GM12878 (cell line): Measurements from ENCODE around the gene CDKL5. TPM values are rescaled to one million over a fixed set of nuclear protein-coding genes. Genes with fewer than 3 reads are reported as not detected.

Experiments used
- ATAC-seq: fragments of 200-7000 bp; cut with Tn5 transposase; 3 replicates; pipeline ENCODE4 v1.9.1; 2020; ENCODE audit warnings: mild to moderate bottlenecking, moderate library complexity
- BruUV-seq: library from RNA; stranded (reverse); fragments of 400-500 nt; replicated peaks from 2 replicates; lab custom pipeline; 2021; lab: Mats Ljungman, UMichigan
- CTCF ChIA-PET: fragments of 300-600 bp; sonication (Branson Sonifier 250); formaldehyde crosslinking; extraction: SDS; loops from one replicate; lab custom pipeline; 2021; ENCODE audit warnings: inconsistent platforms; lab: Yijun Ruan, JAX
- POLR2A ChIA-PET: fragments of 350-600 bp; formaldehyde crosslinking; extraction: SDS; loops from one replicate; lab custom pipeline; 2021; ENCODE audit warnings: inconsistent platforms; lab: Charles Lee
- RAD21 ChIA-PET: fragments of 300-600 bp; sonication (Branson Sonifier 250); formaldehyde crosslinking; loops from one replicate; lab custom pipeline; 2023; ENCODE audit warnings: antibody characterized with exemption; ENCODE audit not compliant: unreplicated experiment; lab: Charles Lee
- SMC1A ChIA-PET: fragments of 300-600 bp; sonication (Branson Sonifier 250); formaldehyde crosslinking; loops from one replicate; lab custom pipeline; 2023; ENCODE audit not compliant: unreplicated experiment, uncharacterized antibody; lab: Charles Lee
- DNase-seq: peaks from one replicate; pipeline ENCODE4 v3.0.0-alpha.2; 2011; ENCODE audit warnings: low read depth, low spot score
- FAIRE-seq: peaks from 3 replicates; lab custom pipeline; 2011; peaks lifted over from hg19 to GRCh38; lab: Jason Lieb, UNC
- H2AFZ ChIP-seq: 2 replicates; pipeline ENCODE4 v1.6.0; 2011; ENCODE audit warnings: low read depth, low read length, control low read depth; ENCODE audit not compliant: control insufficient read depth
- H3K27ac ChIP-seq: 2 replicates; pipeline ENCODE4 v1.5.1; 2011; ENCODE audit warnings: control low read depth; ENCODE audit not compliant: control insufficient read depth, insufficient read depth
- H3K27me3 ChIP-seq, 2 experiments: replicated peaks in 1 of 2; 2 replicates each; pipeline versions ENCODE4 v1.6.0 to v1.6.1; 2011; ENCODE audit warnings: low read length in 1 of 2; ENCODE audit not compliant: control insufficient read depth in 2 of 2, insufficient read depth in 2 of 2
- H3K36me3 ChIP-seq, 2 experiments: 2 replicates each; pipeline ENCODE4 v1.5.1; 2011; ENCODE audit warnings: low read length in 1 of 2; ENCODE audit not compliant: control insufficient read depth in 2 of 2, insufficient read depth in 2 of 2
- H3K4me1 ChIP-seq: 2 replicates; pipeline ENCODE4 v1.6.1; 2011; ENCODE audit warnings: mild to moderate bottlenecking, low read length, moderate library complexity, mixed read lengths; ENCODE audit not compliant: control insufficient read depth, insufficient read depth
- H3K4me2 ChIP-seq: 2 replicates; pipeline ENCODE4 v1.6.0; 2011; ENCODE audit warnings: control low read depth; ENCODE audit not compliant: control insufficient read depth, insufficient read depth
- H3K4me3 ChIP-seq: fragments of 200-600 bp; sonication (generic); 2 replicates; pipeline ENCODE4 v1.5.1; 2016
- H3K79me2 ChIP-seq: 2 replicates; pipeline ENCODE4 v1.6.0; 2011; ENCODE audit warnings: low read length; ENCODE audit not compliant: control insufficient read depth, insufficient read depth
- H3K9ac ChIP-seq: 2 replicates; pipeline ENCODE4 v1.8.0; 2011; ENCODE audit warnings: low read length, control low read depth, mixed read lengths; ENCODE audit not compliant: control insufficient read depth, insufficient read depth
- H3K9me3 ChIP-seq: replicated peaks from 3 replicates; pipeline ENCODE4 v1.5.1; 2011; ENCODE audit warnings: mild to moderate bottlenecking, low read length; ENCODE audit not compliant: control insufficient read depth, insufficient read depth
- H4K20me1 ChIP-seq: 2 replicates; pipeline ENCODE4 v1.6.0; 2011; ENCODE audit not compliant: control insufficient read depth, insufficient read depth
- BMI1 ChIP-seq: fragments of 450-650 bp; IDR thresholded peaks from 2 replicates; pipeline ENCODE4 v1.6.1; 2016; ENCODE audit warnings: mild to moderate bottlenecking, moderate library complexity, borderline replicate concordance
- CREB1 ChIP-seq: IDR thresholded peaks from 2 replicates; pipeline ENCODE4 v1.6.1; 2012; ENCODE audit warnings: low read depth, mild to moderate bottlenecking, inconsistent platforms
- GATAD2B ChIP-seq: fragments of 450-650 bp; conservative IDR thresholded peaks from 2 replicates; pipeline ENCODE4 v1.6.1; 2017; ENCODE audit warnings: low read depth, mild to moderate bottlenecking, moderate library complexity
- JUND ChIP-seq: IDR thresholded peaks from 2 replicates; pipeline ENCODE4 v1.6.1; 2012; ENCODE audit warnings: low read depth, mild to moderate bottlenecking, low read length, improper control_type of control experiment, moderate library complexity
- KLF5 ChIP-seq: fragments of 450-650 bp; IDR thresholded peaks from 2 replicates; pipeline ENCODE4 v1.6.1; 2014; ENCODE audit warnings: mild to moderate bottlenecking; ENCODE audit not compliant: partially characterized antibody
- LARP7 ChIP-seq: fragments of 450-650 bp; IDR thresholded peaks from 2 replicates; pipeline ENCODE4 v1.6.1; 2017; ENCODE audit warnings: mild to moderate bottlenecking
- PAX5 ChIP-seq: IDR thresholded peaks from 2 replicates; pipeline ENCODE4 v1.6.1; 2011; ENCODE audit warnings: low read depth, low read length, borderline replicate concordance
- POLR2A ChIP-seq: IDR thresholded peaks from 2 replicates; pipeline ENCODE4 v1.6.1; 2011; ENCODE audit warnings: low read depth, mild to moderate bottlenecking, low read length
- RBBP5 ChIP-seq: fragments of 200-600 bp; sonication (generic); conservative IDR thresholded peaks from 2 replicates; pipeline ENCODE4 v1.6.1; 2016
- RUNX3 ChIP-seq: IDR thresholded peaks from 2 replicates; pipeline ENCODE4 v1.6.1; 2012; ENCODE audit warnings: low read length, inconsistent platforms
- SP1 ChIP-seq: IDR thresholded peaks from one replicate; pipeline ENCODE4 v1.6.1; 2011; ENCODE audit warnings: low read depth, low read length
- YY1 ChIP-seq: IDR thresholded peaks from 2 replicates; pipeline ENCODE4 v1.6.1; 2011; ENCODE audit warnings: low read depth, mild to moderate bottlenecking, low read length
- ZNF384 ChIP-seq: IDR thresholded peaks from 2 replicates; pipeline ENCODE4 v1.6.1; 2012; ENCODE audit warnings: low read depth, mild to moderate bottlenecking, low read length, improper control_type of control experiment, borderline replicate concordance
- WGBS: methylation state at CpG from one replicate; pipeline ENCODE4 v1.1.6; 2016; ENCODE audit warnings: low lambda C conversion rate; ENCODE audit not compliant: insufficient replicate concordance, insufficient coverage; ENCODE audit errors: missing lambda C conversion rate; 5-methylcytosine and 5-hydroxymethylcytosine counted together
- in situ Hi-C: fragments of 300-500 bp; cut with MboI; formaldehyde crosslinking; loops from 9 replicates; pipeline ENCODE4 v1.14.3; 2018; ENCODE audit warnings: mixed read lengths
- intact Hi-C: fragments of 100-400 bp; cut with micrococcal nuclease; formaldehyde crosslinking; loops from one replicate; pipeline ENCODE4 v1.14.2; 2022; ENCODE audit not compliant: unreplicated experiment
- polyA plus RNA-seq, 11 experiments: library from polyadenylated mRNA; depleted of rRNA in 4 of 11; unstranded in 6 of 11; stranded (reverse) in 5 of 11; fragments of >200 nt; fragmentation: Nextera tagmentation in 4 of 11; fragmentation: Illumina TruSeq in 1 of 11; extraction: Ambion mirVana in 4 of 11; extraction: Trizol in 1 of 11; gene quantifications; 1 replicate in 1 of 11; 2 replicates in 10 of 11; pipeline versions ENCODE4 v1.2.1 to v1.2.3, GENCODE V29; 2011 to 2016; ENCODE audit warnings: inconsistent platforms in 2 of 11, missing spikeins in 2 of 11, low read depth in 1 of 11
- total RNA-seq, 4 experiments: library from RNA; depleted of rRNA in 3 of 4; stranded (reverse); fragments of >200 nt in 3 of 4; fragmentation: Illumina TruSeq in 1 of 4; extraction: Trizol in 1 of 4; gene quantifications; 2 replicates each; pipeline versions ENCODE4 v1.2.1 to v1.2.3, GENCODE V29; 2013 to 2021
- TF ChIP-seq, protein P1 (sequence below): fragments of 450-650 bp; IDR thresholded peaks from 2 replicates; pipeline ENCODE4 v1.6.1; 2017; ENCODE audit warnings: low read depth, mild to moderate bottlenecking, moderate library complexity
- TF ChIP-seq, protein P2 (sequence below): fragments of 450-650 bp; IDR thresholded peaks from 2 replicates; pipeline ENCODE4 v1.6.1; 2016; ENCODE audit warnings: mild to moderate bottlenecking
- TF ChIP-seq, protein P3 (sequence below): fragments of 450-650 bp; conservative IDR thresholded peaks from 2 replicates; pipeline ENCODE4 v1.6.1; 2017; ENCODE audit warnings: mild to moderate bottlenecking, moderate library complexity
- TF ChIP-seq, protein P4 (sequence below): IDR thresholded peaks from 2 replicates; pipeline ENCODE4 v1.6.1; 2012; ENCODE audit warnings: improper control_type of control experiment, low read depth, low read length; ENCODE audit not compliant: insufficient replicate concordance

Gene CDKL5
- total and polyA plus RNA-seq, 10 of the 15 experiments (the other 5 are each of a cell fraction or from before 2014, with no cell fraction given): 1.4 to 14.5 (median 6.3) TPM

DNA sequence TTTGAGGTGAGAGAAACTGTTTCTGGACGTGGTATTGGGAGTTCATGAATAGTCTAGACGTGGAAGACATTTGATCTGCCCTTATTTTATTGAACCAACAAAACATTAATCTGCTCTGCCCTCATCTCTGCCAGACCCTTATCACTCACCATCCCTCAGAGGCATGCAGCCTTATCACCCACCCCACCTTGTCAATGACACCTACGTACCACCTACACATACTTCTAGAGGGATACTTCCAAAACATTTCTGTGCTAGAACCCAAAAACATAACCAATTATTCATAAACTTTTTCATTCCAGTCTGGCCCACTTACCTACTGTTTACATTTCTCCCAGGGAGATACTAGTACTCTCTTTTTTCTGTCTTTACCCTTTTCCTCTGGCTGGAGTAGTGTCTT is 141.3 kb downstream of the CDKL5 start:
- in situ Hi-C loops (no loop called here), intact Hi-C loops (no loop called here)
- SMC1A ChIA-PET: no interaction called here
- Histone ChIP-seq H3K27me3 (no peaks in the 10 kb centered on the region), H3K36me3 (no peaks in the 10 kb centered on the region), H2AFZ (no peak overlapping the region), H3K9ac (no peak overlapping the region), H3K4me2 (no peak overlapping the region), H4K20me1 (no peaks in the 10 kb centered on the region), H3K4me1 (no peaks in the 10 kb centered on the region), H3K9me3 (no peaks in the 10 kb centered on the region), H3K79me2 (no peaks in the 10 kb centered on the region), H3K4me3 (no peak overlapping the region), H3K27ac (no peak overlapping the region)
- RAD21 ChIA-PET: no interaction called here
- POLR2A ChIA-PET: no interaction called here
- CTCF ChIA-PET: no interaction called here
- FAIRE-seq: no peak
- DNase-seq: no peak
- 26% methylated on average over 3 of the region's 3 CpGs for WGBS
- ATAC-seq: no peak
- no TSS peak for BruUV-seq
- no peak for TF ChIP-seq RBBP5
- no peak for TF ChIP-seq GATAD2B
- no peak for TF ChIP-seq CREB1
- TF ChIP-seq, protein P1, sequence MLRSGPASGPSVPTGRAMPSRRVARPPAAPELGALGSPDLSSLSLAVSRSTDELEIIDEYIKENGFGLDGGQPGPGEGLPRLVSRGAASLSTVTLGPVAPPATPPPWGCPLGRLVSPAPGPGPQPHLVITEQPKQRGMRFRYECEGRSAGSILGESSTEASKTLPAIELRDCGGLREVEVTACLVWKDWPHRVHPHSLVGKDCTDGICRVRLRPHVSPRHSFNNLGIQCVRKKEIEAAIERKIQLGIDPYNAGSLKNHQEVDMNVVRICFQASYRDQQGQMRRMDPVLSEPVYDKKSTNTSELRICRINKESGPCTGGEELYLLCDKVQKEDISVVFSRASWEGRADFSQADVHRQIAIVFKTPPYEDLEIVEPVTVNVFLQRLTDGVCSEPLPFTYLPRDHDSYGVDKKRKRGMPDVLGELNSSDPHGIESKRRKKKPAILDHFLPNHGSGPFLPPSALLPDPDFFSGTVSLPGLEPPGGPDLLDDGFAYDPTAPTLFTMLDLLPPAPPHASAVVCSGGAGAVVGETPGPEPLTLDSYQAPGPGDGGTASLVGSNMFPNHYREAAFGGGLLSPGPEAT: no peak
- no peak for TF ChIP-seq POLR2A
- TF ChIP-seq, protein P2, sequence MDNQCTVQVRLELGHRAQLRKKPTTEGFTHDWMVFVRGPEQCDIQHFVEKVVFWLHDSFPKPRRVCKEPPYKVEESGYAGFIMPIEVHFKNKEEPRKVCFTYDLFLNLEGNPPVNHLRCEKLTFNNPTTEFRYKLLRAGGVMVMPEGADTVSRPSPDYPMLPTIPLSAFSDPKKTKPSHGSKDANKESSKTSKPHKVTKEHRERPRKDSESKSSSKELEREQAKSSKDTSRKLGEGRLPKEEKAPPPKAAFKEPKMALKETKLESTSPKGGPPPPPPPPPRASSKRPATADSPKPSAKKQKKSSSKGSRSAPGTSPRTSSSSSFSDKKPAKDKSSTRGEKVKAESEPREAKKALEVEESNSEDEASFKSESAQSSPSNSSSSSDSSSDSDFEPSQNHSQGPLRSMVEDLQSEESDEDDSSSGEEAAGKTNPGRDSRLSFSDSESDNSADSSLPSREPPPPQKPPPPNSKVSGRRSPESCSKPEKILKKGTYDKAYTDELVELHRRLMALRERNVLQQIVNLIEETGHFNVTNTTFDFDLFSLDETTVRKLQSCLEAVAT: no peak
- no peak for TF ChIP-seq RUNX3
- no peak for TF ChIP-seq KLF5
- no peak for TF ChIP-seq BMI1
- TF ChIP-seq PAX5: no peak
- no peak for TF ChIP-seq SP1
- TF ChIP-seq, protein P3, sequence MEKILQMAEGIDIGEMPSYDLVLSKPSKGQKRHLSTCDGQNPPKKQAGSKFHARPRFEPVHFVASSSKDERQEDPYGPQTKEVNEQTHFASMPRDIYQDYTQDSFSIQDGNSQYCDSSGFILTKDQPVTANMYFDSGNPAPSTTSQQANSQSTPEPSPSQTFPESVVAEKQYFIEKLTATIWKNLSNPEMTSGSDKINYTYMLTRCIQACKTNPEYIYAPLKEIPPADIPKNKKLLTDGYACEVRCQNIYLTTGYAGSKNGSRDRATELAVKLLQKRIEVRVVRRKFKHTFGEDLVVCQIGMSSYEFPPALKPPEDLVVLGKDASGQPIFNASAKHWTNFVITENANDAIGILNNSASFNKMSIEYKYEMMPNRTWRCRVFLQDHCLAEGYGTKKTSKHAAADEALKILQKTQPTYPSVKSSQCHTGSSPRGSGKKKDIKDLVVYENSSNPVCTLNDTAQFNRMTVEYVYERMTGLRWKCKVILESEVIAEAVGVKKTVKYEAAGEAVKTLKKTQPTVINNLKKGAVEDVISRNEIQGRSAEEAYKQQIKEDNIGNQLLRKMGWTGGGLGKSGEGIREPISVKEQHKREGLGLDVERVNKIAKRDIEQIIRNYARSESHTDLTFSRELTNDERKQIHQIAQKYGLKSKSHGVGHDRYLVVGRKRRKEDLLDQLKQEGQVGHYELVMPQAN: no peak
- TF ChIP-seq ZNF384: no peak
- TF ChIP-seq YY1: no peak
- TF ChIP-seq, protein P4, sequence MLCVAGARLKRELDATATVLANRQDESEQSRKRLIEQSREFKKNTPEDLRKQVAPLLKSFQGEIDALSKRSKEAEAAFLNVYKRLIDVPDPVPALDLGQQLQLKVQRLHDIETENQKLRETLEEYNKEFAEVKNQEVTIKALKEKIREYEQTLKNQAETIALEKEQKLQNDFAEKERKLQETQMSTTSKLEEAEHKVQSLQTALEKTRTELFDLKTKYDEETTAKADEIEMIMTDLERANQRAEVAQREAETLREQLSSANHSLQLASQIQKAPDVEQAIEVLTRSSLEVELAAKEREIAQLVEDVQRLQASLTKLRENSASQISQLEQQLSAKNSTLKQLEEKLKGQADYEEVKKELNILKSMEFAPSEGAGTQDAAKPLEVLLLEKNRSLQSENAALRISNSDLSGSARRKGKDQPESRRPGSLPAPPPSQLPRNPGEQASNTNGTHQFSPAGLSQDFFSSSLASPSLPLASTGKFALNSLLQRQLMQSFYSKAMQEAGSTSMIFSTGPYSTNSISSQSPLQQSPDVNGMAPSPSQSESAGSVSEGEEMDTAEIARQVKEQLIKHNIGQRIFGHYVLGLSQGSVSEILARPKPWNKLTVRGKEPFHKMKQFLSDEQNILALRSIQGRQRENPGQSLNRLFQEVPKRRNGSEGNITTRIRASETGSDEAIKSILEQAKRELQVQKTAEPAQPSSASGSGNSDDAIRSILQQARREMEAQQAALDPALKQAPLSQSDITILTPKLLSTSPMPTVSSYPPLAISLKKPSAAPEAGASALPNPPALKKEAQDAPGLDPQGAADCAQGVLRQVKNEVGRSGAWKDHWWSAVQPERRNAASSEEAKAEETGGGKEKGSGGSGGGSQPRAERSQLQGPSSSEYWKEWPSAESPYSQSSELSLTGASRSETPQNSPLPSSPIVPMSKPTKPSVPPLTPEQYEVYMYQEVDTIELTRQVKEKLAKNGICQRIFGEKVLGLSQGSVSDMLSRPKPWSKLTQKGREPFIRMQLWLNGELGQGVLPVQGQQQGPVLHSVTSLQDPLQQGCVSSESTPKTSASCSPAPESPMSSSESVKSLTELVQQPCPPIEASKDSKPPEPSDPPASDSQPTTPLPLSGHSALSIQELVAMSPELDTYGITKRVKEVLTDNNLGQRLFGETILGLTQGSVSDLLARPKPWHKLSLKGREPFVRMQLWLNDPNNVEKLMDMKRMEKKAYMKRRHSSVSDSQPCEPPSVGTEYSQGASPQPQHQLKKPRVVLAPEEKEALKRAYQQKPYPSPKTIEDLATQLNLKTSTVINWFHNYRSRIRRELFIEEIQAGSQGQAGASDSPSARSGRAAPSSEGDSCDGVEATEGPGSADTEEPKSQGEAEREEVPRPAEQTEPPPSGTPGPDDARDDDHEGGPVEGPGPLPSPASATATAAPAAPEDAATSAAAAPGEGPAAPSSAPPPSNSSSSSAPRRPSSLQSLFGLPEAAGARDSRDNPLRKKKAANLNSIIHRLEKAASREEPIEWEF: no peak
- TF ChIP-seq LARP7: no peak
- no peak for TF ChIP-seq JUND
